HepG2 (cell line): ENCODE data around the gene EIF2B1. TPM values are rescaled to one million over a fixed set of nuclear protein-coding genes. Genes with fewer than 3 reads are reported as not detected.

ENCODE experiments used
- ATAC-seq: fragments of 200-7000 bp; cut with Tn5 transposase; 3 replicates; pipeline ENCODE4 v1.9.1; 2020; ENCODE audit warnings: mild to moderate bottlenecking, moderate library complexity
- BruUV-seq: library from RNA; stranded (reverse); fragments of 400-500 nt; replicated peaks from 2 replicates; lab custom pipeline; 2021; lab: Mats Ljungman, UMichigan
- CTCF ChIA-PET: fragments of 300-600 bp; formaldehyde crosslinking; extraction: SDS; loops from one replicate; lab custom pipeline; 2021; ENCODE audit warnings: low total read pairs, inconsistent platforms, low intra/inter-chr PET ratio; lab: Yijun Ruan, JAX
- POLR2A ChIA-PET: fragments of 350-600 bp; sonication (Branson Sonifier 250); formaldehyde crosslinking; loops from one replicate; lab custom pipeline; 2020; ENCODE audit warnings: antibody characterized with exemption, inconsistent platforms; lab: Yijun Ruan, JAX
- DNase-seq: peaks from one replicate; pipeline ENCODE4 v3.0.0-alpha.2; 2015; ENCODE audit warnings: low spot score
- FAIRE-seq: peaks from 3 replicates; lab custom pipeline; 2011; peaks lifted over from hg19 to GRCh38; lab: Jason Lieb, UNC
- H2AFZ ChIP-seq: one replicate; pipeline ENCODE4 v1.6.1; 2011; ENCODE audit warnings: low read length, inconsistent platforms
- H3K27ac ChIP-seq: fragments of 300-600 bp; 3 replicates; pipeline ENCODE4 v1.8.0; 2011; ENCODE audit warnings: mixed run types, mild to moderate bottlenecking, mixed read lengths, low read length, inconsistent platforms; ENCODE audit not compliant: insufficient read depth; ENCODE audit errors: extremely low read length
- H3K27me3 ChIP-seq, 2 experiments: fragments of 200-600 bp in 1 of 2; 2 replicates in 1 of 2; 3 replicates in 1 of 2; pipeline versions ENCODE4 v1.6.0 to v1.8.0; 2011; ENCODE audit warnings: low read length in 2 of 2, mild to moderate bottlenecking in 2 of 2, moderate library complexity in 2 of 2, inconsistent platforms in 1 of 2; ENCODE audit not compliant: insufficient read depth in 2 of 2, control insufficient read depth in 1 of 2
- H3K36me3 ChIP-seq, 2 experiments: fragments of 200-600 bp in 1 of 2; replicated peaks in 1 of 2; 2 replicates in 1 of 2; 3 replicates in 1 of 2; pipeline versions ENCODE4 v1.5.1 to v1.8.0; 2011; ENCODE audit warnings: low read length in 2 of 2, inconsistent platforms in 1 of 2; ENCODE audit not compliant: insufficient read depth in 2 of 2, control insufficient read depth in 1 of 2
- H3K4me1 ChIP-seq: 2 replicates; pipeline ENCODE4 v1.5.1; 2012; ENCODE audit warnings: low read length, inconsistent platforms; ENCODE audit not compliant: insufficient read depth
- H3K4me2 ChIP-seq: 2 replicates; pipeline ENCODE4 v1.6.0; 2011; ENCODE audit warnings: low read depth, low read length, inconsistent platforms
- H3K4me3 ChIP-seq, 3 experiments: fragments of 200-600 bp in 1 of 3; sonication (generic), shearing (Covaris generic) in 1 of 3; replicated peaks in 1 of 3; 2 replicates each; pipeline ENCODE4 v1.5.1; 2011 to 2016; ENCODE audit warnings: low read length in 3 of 3, inconsistent platforms in 2 of 3, low read depth in 2 of 3, mild to moderate bottlenecking in 2 of 3, control low read depth in 1 of 3, mixed read lengths in 1 of 3; ENCODE audit not compliant: insufficient read depth in 1 of 3
- H3K79me2 ChIP-seq: one replicate; pipeline ENCODE4 v1.6.1; 2011; ENCODE audit warnings: low read length, inconsistent platforms; ENCODE audit not compliant: insufficient read depth
- H3K9ac ChIP-seq: 2 replicates; pipeline ENCODE4 v1.6.0; 2011; ENCODE audit warnings: mild to moderate bottlenecking, low read depth, low read length, inconsistent platforms; ENCODE audit not compliant: insufficient read depth
- H3K9me3 ChIP-seq: 2 replicates; pipeline ENCODE4 v1.5.1; 2012; ENCODE audit warnings: mild to moderate bottlenecking, low read length
- H4K20me1 ChIP-seq: 2 replicates; pipeline ENCODE4 v1.6.0; 2011; ENCODE audit warnings: inconsistent platforms, mild to moderate bottlenecking, low read length, moderate library complexity; ENCODE audit not compliant: insufficient read depth
- CBFB ChIP-seq: sonication (generic); formaldehyde crosslinking; IDR thresholded peaks from 2 replicates; pipeline ENCODE4 v1.4.0; 2020; ENCODE audit warnings: missing genetic modification reagents
- ELF4 ChIP-seq: sonication (generic); formaldehyde crosslinking; IDR thresholded peaks from 2 replicates; pipeline ENCODE4 v1.5.0; 2020; ENCODE audit warnings: missing genetic modification reagents, mild to moderate bottlenecking, moderate library complexity, borderline replicate concordance
- HMG20B ChIP-seq: conservative IDR thresholded peaks from 2 replicates; pipeline ENCODE4 v1.6.1; 2016; ENCODE audit warnings: missing genetic modification reagents, missing compliant biosample characterization
- NFATC3 ChIP-seq: sonication (generic); formaldehyde crosslinking; IDR thresholded peaks from 2 replicates; pipeline ENCODE4 v1.5.1; 2020; ENCODE audit warnings: mild to moderate bottlenecking, missing genetic modification reagents
- THAP11 ChIP-seq: IDR thresholded peaks from 2 replicates; pipeline ENCODE4 v1.6.1; 2016; ENCODE audit warnings: missing biosample characterization, missing genetic modification reagents
- THAP8 ChIP-seq: sonication (generic); formaldehyde crosslinking; IDR thresholded peaks from 2 replicates; pipeline ENCODE4 v1.5.1; 2020; ENCODE audit warnings: missing genetic modification reagents, mild to moderate bottlenecking, borderline replicate concordance
- ZBTB44 ChIP-seq: sonication (generic); formaldehyde crosslinking; IDR thresholded peaks from 2 replicates; pipeline ENCODE4 v1.4.0; 2020; ENCODE audit warnings: missing genetic modification reagents
- ZFY ChIP-seq: sonication (generic); formaldehyde crosslinking; IDR thresholded peaks from 2 replicates; pipeline ENCODE4 v1.4.0; 2020; ENCODE audit warnings: missing genetic modification reagents
- ZFYVE20 ChIP-seq: sonication (generic); formaldehyde crosslinking; IDR thresholded peaks from 2 replicates; pipeline ENCODE4 v1.8.0; 2023; ENCODE audit warnings: low read depth, mild to moderate bottlenecking, moderate library complexity, missing genetic modification reagents, borderline replicate concordance
- ZNF460 ChIP-seq: sonication (generic); formaldehyde crosslinking; IDR thresholded peaks from 2 replicates; pipeline ENCODE4 v1.5.1; 2020; ENCODE audit warnings: missing genetic modification reagents, mild to moderate bottlenecking, borderline replicate concordance
- ZNF546 ChIP-seq: sonication (generic); formaldehyde crosslinking; conservative IDR thresholded peaks from 2 replicates; pipeline ENCODE4 v1.8.1; 2023; ENCODE audit warnings: mild to moderate bottlenecking, missing genetic modification reagents
- ZNF564 ChIP-seq: sonication (generic); formaldehyde crosslinking; IDR thresholded peaks from 2 replicates; pipeline ENCODE4 v1.8.1; 2023; ENCODE audit warnings: mild to moderate bottlenecking, missing genetic modification reagents
- ZNF660 ChIP-seq: sonication (generic); formaldehyde crosslinking; IDR thresholded peaks from 2 replicates; pipeline ENCODE4 v1.5.1; 2020; ENCODE audit warnings: mild to moderate bottlenecking, low read depth, missing genetic modification reagents, borderline replicate concordance
- ZSCAN31 ChIP-seq: sonication (generic); formaldehyde crosslinking; IDR thresholded peaks from 2 replicates; pipeline ENCODE4 v1.5.0; 2020; ENCODE audit warnings: low read depth, mild to moderate bottlenecking, missing genetic modification reagents
- WGBS: methylation state at CpG from one replicate; pipeline ENCODE4 v1.1.6; 2017; ENCODE audit warnings: low lambda C conversion rate; 5-methylcytosine and 5-hydroxymethylcytosine counted together
- in situ Hi-C: cut with HindIII; loops from 2 replicates; pipeline ENCODE4 v1.10.0; 2017; ENCODE audit warnings: low pct_unique_long_range_greater_than_20kb; ENCODE audit not compliant: extremely low pct_ligation_motif_present
- intact Hi-C: fragments of 100-400 bp; cut with micrococcal nuclease; formaldehyde crosslinking; loops from one replicate; pipeline ENCODE4 v1.10.0; 2022; ENCODE audit not compliant: unreplicated experiment
- polyA plus RNA-seq, 8 experiments: library from polyadenylated mRNA; depleted of rRNA in 3 of 8; stranded (reverse) in 7 of 8; unstranded in 1 of 8; fragments of >200 nt; fragmentation: Illumina TruSeq in 4 of 8; extraction: Trizol in 4 of 8; gene quantifications; 2 replicates each; pipeline versions ENCODE4 v1.2.1 to v1.2.3, GENCODE V29; 2011 to 2016; ENCODE audit warnings: low read depth in 4 of 8, missing spikeins in 1 of 8, mixed read lengths in 1 of 8; ENCODE audit not compliant: insufficient read depth in 1 of 8
- total RNA-seq, 5 experiments: library from RNA; depleted of rRNA; stranded (reverse); fragments of >200 nt; fragmentation: Illumina TruSeq; extraction: Trizol; gene quantifications; 2 replicates each; pipeline ENCODE4 v1.2.3, GENCODE V29; 2016; ENCODE audit warnings: low read depth in 1 of 5
- TF ChIP-seq, protein P1 (sequence below): sonication (generic); formaldehyde crosslinking; IDR thresholded peaks from 2 replicates; pipeline ENCODE4 v1.4.0; 2020; ENCODE audit warnings: low read depth, mild to moderate bottlenecking, missing genetic modification reagents
- TF ChIP-seq, protein P2 (sequence below): sonication (generic); formaldehyde crosslinking; IDR thresholded peaks from 2 replicates; pipeline ENCODE4 v1.4.0; 2020; ENCODE audit warnings: missing genetic modification reagents

EIF2B1 gene
- total and polyA plus RNA-seq, 2 of the 13 experiments (the other 11 are each of a cell fraction or from before 2014, with no cell fraction given), result 18.7 to 37.4 TPM

GRCh38 chr12:123643911-123644310, 10.4 kb upstream of the EIF2B1 start:
- DNase-seq (no peak), FAIRE-seq (no peak), ATAC-seq (no peak)
- TF ChIP-seq THAP11 (CRISPR knock-in tag), result no peak
- TF ChIP-seq, protein P1, sequence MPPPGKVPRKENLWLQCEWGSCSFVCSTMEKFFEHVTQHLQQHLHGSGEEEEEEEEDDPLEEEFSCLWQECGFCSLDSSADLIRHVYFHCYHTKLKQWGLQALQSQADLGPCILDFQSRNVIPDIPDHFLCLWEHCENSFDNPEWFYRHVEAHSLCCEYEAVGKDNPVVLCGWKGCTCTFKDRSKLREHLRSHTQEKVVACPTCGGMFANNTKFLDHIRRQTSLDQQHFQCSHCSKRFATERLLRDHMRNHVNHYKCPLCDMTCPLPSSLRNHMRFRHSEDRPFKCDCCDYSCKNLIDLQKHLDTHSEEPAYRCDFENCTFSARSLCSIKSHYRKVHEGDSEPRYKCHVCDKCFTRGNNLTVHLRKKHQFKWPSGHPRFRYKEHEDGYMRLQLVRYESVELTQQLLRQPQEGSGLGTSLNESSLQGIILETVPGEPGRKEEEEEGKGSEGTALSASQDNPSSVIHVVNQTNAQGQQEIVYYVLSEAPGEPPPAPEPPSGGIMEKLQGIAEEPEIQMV (CRISPR knock-in tag), result no peak
- no peak for TF ChIP-seq ZFY
- TF ChIP-seq CBFB (CRISPR knock-in tag), result no peak
- TF ChIP-seq ZNF660, result no peak
- no peak for TF ChIP-seq ZNF564 (CRISPR knock-in tag)
- no peak for TF ChIP-seq NFATC3 (CRISPR knock-in tag)
- no peak for TF ChIP-seq ELF4 (CRISPR knock-in tag)
- no peak for TF ChIP-seq ZNF546 (CRISPR knock-in tag)
- TF ChIP-seq THAP8 (CRISPR knock-in tag), result no peak
- TF ChIP-seq ZNF460 (CRISPR knock-in tag), result no peak
- TF ChIP-seq HMG20B (CRISPR knock-in tag), result no peak
- TF ChIP-seq ZBTB44, result no peak
- TF ChIP-seq, protein P2, sequence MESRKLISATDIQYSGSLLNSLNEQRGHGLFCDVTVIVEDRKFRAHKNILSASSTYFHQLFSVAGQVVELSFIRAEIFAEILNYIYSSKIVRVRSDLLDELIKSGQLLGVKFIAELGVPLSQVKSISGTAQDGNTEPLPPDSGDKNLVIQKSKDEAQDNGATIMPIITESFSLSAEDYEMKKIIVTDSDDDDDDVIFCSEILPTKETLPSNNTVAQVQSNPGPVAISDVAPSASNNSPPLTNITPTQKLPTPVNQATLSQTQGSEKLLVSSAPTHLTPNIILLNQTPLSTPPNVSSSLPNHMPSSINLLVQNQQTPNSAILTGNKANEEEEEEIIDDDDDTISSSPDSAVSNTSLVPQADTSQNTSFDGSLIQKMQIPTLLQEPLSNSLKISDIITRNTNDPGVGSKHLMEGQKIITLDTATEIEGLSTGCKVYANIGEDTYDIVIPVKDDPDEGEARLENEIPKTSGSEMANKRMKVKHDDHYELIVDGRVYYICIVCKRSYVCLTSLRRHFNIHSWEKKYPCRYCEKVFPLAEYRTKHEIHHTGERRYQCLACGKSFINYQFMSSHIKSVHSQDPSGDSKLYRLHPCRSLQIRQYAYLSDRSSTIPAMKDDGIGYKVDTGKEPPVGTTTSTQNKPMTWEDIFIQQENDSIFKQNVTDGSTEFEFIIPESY, result no peak
- TF ChIP-seq ZFYVE20, result no peak
- TF ChIP-seq ZSCAN31 (CRISPR knock-in tag), result no peak
- Histone ChIP-seq H3K4me1 (no peaks in the 10 kb centered on the region), H2AFZ (no peak overlapping the region), H4K20me1 (no peaks in the 10 kb centered on the region), H3K27ac (no peak overlapping the region), H3K4me3 (no peak overlapping the region), H3K27me3 (no peaks in the 10 kb centered on the region), H3K9ac (no peak overlapping the region), H3K4me2 (no peak overlapping the region), H3K9me3 (no peaks in the 10 kb centered on the region), H3K36me3 (peaks cover 14 to 46% of the 10 kb centered on the region in 2 experiments), H3K79me2 (no peaks in the 10 kb centered on the region)
- CTCF ChIA-PET, result no interaction called here
- no TSS peak for BruUV-seq
- in situ Hi-C loops, result no loop called here
- POLR2A ChIA-PET, result no interaction called here
- intact Hi-C loops, result no loop called here
- 97% methylated on average over 7 of the region's 7 CpGs for whole genome bisulfite sequencing
